Spleen (tissue), 7 donors: ENCODE measurements around the gene MANSC1.

ENCODE experiments used
- CTCF ChIP-seq, 11 experiments: fragments of 200-600 bp in 7 of 11; fragments of 450-650 bp in 4 of 11; sonication (generic) in 4 of 11; IDR thresholded peaks in 8 of 11; conservative IDR thresholded peaks in 3 of 11; 1 replicate in 7 of 11; 2 replicates in 4 of 11; pipeline versions ENCODE4 v1.4.0 to v1.8.0; 2016 to 2021; ENCODE audit warnings: antibody characterized with exemption in 11 of 11, inconsistent platforms in 4 of 11, mild to moderate bottlenecking in 1 of 11
- POLR2A ChIP-seq, 3 donors: fragments of 450-650 bp; IDR thresholded peaks; one replicate each; pipeline ENCODE4 v1.5.1; 2017; ENCODE audit warnings: antibody characterized with exemption in 3 of 3, mild to moderate bottlenecking in 1 of 3
- donor health status: DM: no; HTN: no; CAD: no; lungs with moderate emphysema.
- donor health status: DM: no; HTN: no; CAD: no.
- donor health status: DM: no; HTN: no; CAD: no.

GRCh38 chr12:12384571-12385340, 34.7 kb upstream of the MANSC1 start:
- TF ChIP-seq CTCF (IDR thresholded peaks at IDR 0.05 in 8 of 11, conservative IDR thresholded peaks at IDR 0.05 in 3 of 11) (no peak), POLR2A (IDR thresholded peaks at IDR 0.05) (no peak)
